GM19023 (cell line): ENCODE data around the gene ANK3.

Experiments used
- ATAC-seq: cut with Tn5 transposase; IDR thresholded peaks from one replicate; pipeline ENCODE4 v1.9.1; 2021; ENCODE audit warnings: mild to moderate bottlenecking, moderate library complexity; ENCODE audit not compliant: unreplicated experiment

Gene ANK3

GRCh38 chr10:60414111-60414510, 24.4 kb upstream of the ANK3 start:
- ATAC-seq: no peak

- no peak for ATAC-seq
These were observed 23.8 kb upstream of the ANK3 start for GRCh38 chr10:60413306-60414012.

- ATAC-seq: no peak
These were observed 21.3 kb upstream of the ANK3 start for GRCh38 chr10:60410970-60411369.

GRCh38 chr10:60409202-60409601, 19.5 kb upstream of the ANK3 start:
- no peak for ATAC-seq

GRCh38 chr10:60406182-60406581, 16.5 kb upstream of the ANK3 start:
- no peak for ATAC-seq

GRCh38 chr10:60405172-60405571, 15.5 kb upstream of the ANK3 start:
- no peak for ATAC-seq

- no peak for ATAC-seq
These were observed 13.6 kb upstream of the ANK3 start for GRCh38 chr10:60403168-60403873.

- ATAC-seq: no peak
These were observed 10.7 kb upstream of the ANK3 start for GRCh38 chr10:60400366-60400765.

GRCh38 chr10:60399328-60399727, 9.7 kb upstream of the ANK3 start:
- ATAC-seq: no peak

- no peak for ATAC-seq
These were observed 8.1 kb upstream of the ANK3 start for GRCh38 chr10:60397792-60398191.

- no peak for ATAC-seq
These were observed 7.1 kb upstream of the ANK3 start for GRCh38 chr10:60396766-60397165.

GRCh38 chr10:60395711-60396110, 6.0 kb upstream of the ANK3 start:
- no peak for ATAC-seq

GRCh38 chr10:60394446-60394845, 4.8 kb upstream of the ANK3 start:
- no peak for ATAC-seq

- no peak for ATAC-seq
These were observed 550 bp upstream of the ANK3 start for GRCh38 chr10:60390224-60390626.

GRCh38 chr10:60388709-60389301, 870 bp downstream of the ANK3 start:
- no peak for ATAC-seq

GRCh38 chr10:60388116-60388625, 1.5 kb downstream of the ANK3 start:
- no peak for ATAC-seq

GRCh38 chr10:60387531-60387930, 2.1 kb downstream of the ANK3 start:
- no peak for ATAC-seq

GRCh38 chr10:60385399-60385738, 4.3 kb downstream of the ANK3 start:
- no peak for ATAC-seq

GRCh38 chr10:60384708-60385398, 4.8 kb downstream of the ANK3 start:
- no peak for ATAC-seq

GRCh38 chr10:60384011-60384410, 5.7 kb downstream of the ANK3 start:
- ATAC-seq: no peak

- ATAC-seq: no peak
These were observed 6.6 kb downstream of the ANK3 start for GRCh38 chr10:60382946-60383681.
